HepG2 (cell line): ENCODE data around the gene ZNF615. TPM values are rescaled to one million over a fixed set of nuclear protein-coding genes. Genes with fewer than 3 reads are reported as not detected.
A peak's percentile ranks its signal among the peaks of the same experiment; 100 is the strongest.

Source experiments
- CAMTA2 ChIP-seq: sonication (generic); formaldehyde crosslinking; IDR thresholded peaks from 2 replicates; pipeline ENCODE4 v1.4.0; 2020; ENCODE audit warnings: mild to moderate bottlenecking, missing genetic modification reagents, borderline replicate concordance
- DPF2 ChIP-seq: sonication (generic); formaldehyde crosslinking; IDR thresholded peaks from 2 replicates; pipeline ENCODE4 v1.4.0; 2020; ENCODE audit warnings: mild to moderate bottlenecking, low read depth, missing genetic modification reagents, borderline replicate concordance
- HHEX ChIP-seq: IDR thresholded peaks from 2 replicates; pipeline ENCODE4 v1.6.1; 2016; ENCODE audit warnings: control low read depth
- MEIS2 ChIP-seq: sonication (generic); formaldehyde crosslinking; IDR thresholded peaks from 2 replicates; pipeline ENCODE4 v1.9.0; 2021; ENCODE audit warnings: mild to moderate bottlenecking, missing genetic modification reagents
- MTA1 ChIP-seq: sonication (generic); formaldehyde crosslinking; IDR thresholded peaks from 2 replicates; pipeline ENCODE4 v1.4.0; 2020; ENCODE audit warnings: missing genetic modification reagents, mild to moderate bottlenecking, borderline replicate concordance
- MXD1 ChIP-seq: sonication (generic); formaldehyde crosslinking; IDR thresholded peaks from 2 replicates; pipeline ENCODE4 v1.4.0; 2020; ENCODE audit warnings: mild to moderate bottlenecking, missing genetic modification reagents
- NR2F6 ChIP-seq, 2 experiments: IDR thresholded peaks; 2 replicates each; pipeline ENCODE4 v1.6.1; 2016; ENCODE audit warnings: antibody characterized with exemption in 1 of 2, mild to moderate bottlenecking in 1 of 2
- SIX4 ChIP-seq: sonication (generic); formaldehyde crosslinking; IDR thresholded peaks from 2 replicates; pipeline ENCODE4 v1.4.0; 2020; ENCODE audit warnings: missing genetic modification reagents
- SMC3 ChIP-seq: IDR thresholded peaks from 2 replicates; pipeline ENCODE4 v1.6.1; 2011; ENCODE audit warnings: low read length, improper control_type of control experiment
- ZFP36L1 ChIP-seq: sonication (generic); formaldehyde crosslinking; IDR thresholded peaks from 2 replicates; pipeline ENCODE4 v1.8.0; 2022; ENCODE audit warnings: mild to moderate bottlenecking, missing genetic modification reagents, moderate library complexity
- ZGPAT ChIP-seq: IDR thresholded peaks from 2 replicates; pipeline ENCODE4 v1.6.1; 2016; ENCODE audit warnings: mild to moderate bottlenecking
- ZNF335 ChIP-seq: sonication (generic); formaldehyde crosslinking; IDR thresholded peaks from 2 replicates; pipeline ENCODE4 v1.4.0; 2020; ENCODE audit warnings: missing genetic modification reagents
- ZNF609 ChIP-seq: sonication (generic); formaldehyde crosslinking; IDR thresholded peaks from 2 replicates; pipeline ENCODE4 v1.4.0; 2020; ENCODE audit warnings: mild to moderate bottlenecking, missing genetic modification reagents, borderline replicate concordance
- ZNF644 ChIP-seq: IDR thresholded peaks from 2 replicates; pipeline ENCODE4 v1.6.1; 2016; ENCODE audit warnings: low read depth
- ZNF691 ChIP-seq: sonication (generic); formaldehyde crosslinking; IDR thresholded peaks from 2 replicates; pipeline ENCODE4 v1.4.0; 2020; ENCODE audit warnings: missing genetic modification reagents, low read depth, mild to moderate bottlenecking, borderline replicate concordance
- ZNF777 ChIP-seq: sonication (generic); formaldehyde crosslinking; IDR thresholded peaks from 2 replicates; pipeline ENCODE4 v1.4.0; 2020; ENCODE audit warnings: missing genetic modification reagents
- ZNF782 ChIP-seq: sonication (generic); formaldehyde crosslinking; IDR thresholded peaks from 2 replicates; pipeline ENCODE4 v1.4.0; 2020; ENCODE audit warnings: missing genetic modification reagents, mild to moderate bottlenecking, borderline replicate concordance
- ZSCAN12 ChIP-seq: sonication (generic); formaldehyde crosslinking; IDR thresholded peaks from 2 replicates; pipeline ENCODE4 v1.9.0; 2021; ENCODE audit warnings: mild to moderate bottlenecking, missing genetic modification reagents
- ZSCAN21 ChIP-seq: sonication (generic); formaldehyde crosslinking; IDR thresholded peaks from 2 replicates; pipeline ENCODE4 v1.8.0; 2022; ENCODE audit warnings: mild to moderate bottlenecking, missing genetic modification reagents, moderate library complexity, borderline replicate concordance
- polyA plus RNA-seq, 8 experiments: library from polyadenylated mRNA; depleted of rRNA in 3 of 8; stranded (reverse) in 7 of 8; unstranded in 1 of 8; fragments of >200 nt; fragmentation: Illumina TruSeq in 4 of 8; extraction: Trizol in 4 of 8; gene quantifications; 2 replicates each; pipeline versions ENCODE4 v1.2.1 to v1.2.3, GENCODE V29; 2011 to 2016; ENCODE audit warnings: low read depth in 4 of 8, missing spikeins in 1 of 8, mixed read lengths in 1 of 8; ENCODE audit not compliant: insufficient read depth in 1 of 8
- total RNA-seq, 5 experiments: library from RNA; depleted of rRNA; stranded (reverse); fragments of >200 nt; fragmentation: Illumina TruSeq; extraction: Trizol; gene quantifications; 2 replicates each; pipeline ENCODE4 v1.2.3, GENCODE V29; 2016; ENCODE audit warnings: low read depth in 1 of 5
- TF ChIP-seq, protein P1 (sequence below): sonication (generic); formaldehyde crosslinking; IDR thresholded peaks from 2 replicates; pipeline ENCODE4 v1.8.1; 2023; ENCODE audit warnings: mild to moderate bottlenecking, missing genetic modification reagents, borderline replicate concordance

The ZNF615 gene
- total and polyA plus RNA-seq, 2 of the 13 experiments (the other 11 are each of a cell fraction or from before 2014, with no cell fraction given), result 5.2 to 7.8 TPM

- TF ChIP-seq CAMTA2 (CRISPR knock-in tag) (peak; percentile 74; the same call in 1 of the 2 replicates), ZFP36L1 (CRISPR knock-in tag) (0 out of 2 replicates have a peak, but pooled peaks have one; percentile 11), MEIS2 (CRISPR knock-in tag) (peak; percentile 59; the same call in 1 of the 2 replicates), ZGPAT (peak; percentile 83), SMC3 (no peak), MTA1 (CRISPR knock-in tag) (peak; percentile 70; the same call in 1 of the 2 replicates), ZNF335 (CRISPR knock-in tag) (peak; percentile 71; the same call in 1 of the 2 replicates), DPF2 (CRISPR knock-in tag) (no peak), ZNF691 (CRISPR knock-in tag) (peak; percentile 78; the same call in 1 of the 2 replicates), ZNF609 (CRISPR knock-in tag) (peak; percentile 66; the same call in 1 of the 2 replicates), NR2F6 (IDR thresholded peaks at IDR 0.05) (no peak), NR2F6 (CRISPR knock-in tag; IDR thresholded peaks at IDR 0.05) (no peak), ZSCAN12 (CRISPR knock-in tag) (no peak; the same call in 1 of the 2 replicates), ZNF777 (no peak), ZNF782 (CRISPR knock-in tag) (peak; percentile 76; the same call in 1 of the 2 replicates), ZNF644 (CRISPR knock-in tag) (peak; percentile 49; the same call in 1 of the 2 replicates), ZSCAN21 (CRISPR knock-in tag) (peak; percentile 58; the same call in 1 of the 2 replicates), MXD1 (peak; percentile 85), HHEX (0 out of 2 replicates have a peak, but pooled peaks have one; percentile 18), SIX4 (CRISPR knock-in tag) (peak; percentile 31; the same call in 1 of the 2 replicates)
- TF ChIP-seq, protein P1, sequence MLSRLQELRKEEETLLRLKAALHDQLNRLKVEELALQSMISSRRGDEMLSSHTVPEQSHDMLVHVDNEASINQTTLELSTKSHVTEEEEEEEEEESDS, result peak; percentile 57; the same call in 1 of the 2 replicates
Observed at GRCh38 chr19:52028027-52028779, 20.2 kb upstream of the ZNF615 start, which contains the start of gene ZNF614 (continued).
